NCI-H524 treated with DMSO at 0.1 percent for 48 hours (cell line): ENCODE measurements around the gene SMIM23.
"Not testable (repeated sequence)": the region's sequence is repeated elsewhere in the genome, so short reads cannot be mapped to it uniquely, and the experiment has no call there.

Experiments used
- DNase-seq: peaks from one replicate; lab custom pipeline; 2025; lab: John Stamatoyannopoulos, UW

The SMIM23 gene

DNA sequence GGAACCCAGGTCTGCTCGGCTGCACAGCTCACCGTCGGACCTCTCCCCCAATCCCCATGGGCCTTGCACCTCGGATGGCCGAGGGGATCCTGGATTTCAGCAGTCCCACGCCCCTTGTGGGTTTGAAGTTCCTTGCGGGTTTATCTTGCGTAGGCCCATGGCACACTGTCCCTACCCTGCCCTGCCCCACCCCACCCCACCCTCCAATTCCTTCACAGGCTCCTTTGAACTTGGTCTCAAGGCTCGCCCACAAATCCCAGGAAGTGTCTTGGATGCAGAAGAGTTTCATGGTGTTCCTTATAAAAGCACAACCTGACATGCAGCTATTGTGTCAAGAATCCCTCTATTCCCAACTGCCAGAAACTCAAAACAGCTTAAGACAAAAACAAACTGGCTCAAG lies 11.2 kb upstream of the SMIM23 start:
- no peak for DNase-seq

DNA sequence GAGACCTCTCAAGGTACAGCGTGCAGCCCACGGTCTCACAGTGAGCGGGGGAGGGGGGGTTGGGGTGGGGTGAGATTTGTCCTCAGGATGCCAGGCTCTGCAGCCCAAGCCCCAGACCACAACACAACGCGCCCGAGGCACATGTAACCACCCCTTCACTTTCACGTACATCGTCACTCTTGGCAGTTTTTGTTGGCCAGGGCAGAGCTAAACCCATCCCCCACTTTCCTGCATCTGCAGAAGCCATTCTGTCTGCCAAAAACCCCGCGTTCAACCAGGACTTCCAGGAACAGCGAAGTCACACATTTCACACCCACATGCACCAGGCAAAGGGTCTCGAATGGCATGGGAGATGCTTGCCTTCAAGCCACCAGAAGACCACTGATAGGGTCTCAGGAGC lies 9.4 kb upstream of the SMIM23 start:
- no peak for DNase-seq

GRCh38 chr5:171776770-171777759 lies 8.6 kb upstream of the SMIM23 start:
- no peak for DNase-seq

DNA sequence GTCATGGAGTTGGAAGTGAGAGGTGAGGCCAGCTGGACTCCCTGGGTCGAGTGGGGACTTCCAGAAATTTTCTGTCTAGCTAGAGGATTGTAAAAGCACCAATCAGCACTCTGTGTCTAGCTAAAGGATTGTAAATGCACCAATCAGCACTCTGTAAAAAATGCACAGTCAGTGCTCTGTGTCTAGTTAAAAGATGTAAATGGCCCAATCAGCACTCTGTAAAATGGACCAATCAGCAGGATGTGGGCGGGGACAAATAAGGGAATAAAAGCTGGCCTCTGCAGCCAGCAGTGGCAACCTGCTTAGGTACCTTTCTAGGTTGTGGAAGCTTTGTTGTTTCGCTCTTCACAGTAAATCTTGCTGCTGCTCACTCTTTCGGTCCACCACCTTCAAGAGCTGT lies 3.9 kb upstream of the SMIM23 start:
- DNase-seq = not testable (repeated sequence)

DNA sequence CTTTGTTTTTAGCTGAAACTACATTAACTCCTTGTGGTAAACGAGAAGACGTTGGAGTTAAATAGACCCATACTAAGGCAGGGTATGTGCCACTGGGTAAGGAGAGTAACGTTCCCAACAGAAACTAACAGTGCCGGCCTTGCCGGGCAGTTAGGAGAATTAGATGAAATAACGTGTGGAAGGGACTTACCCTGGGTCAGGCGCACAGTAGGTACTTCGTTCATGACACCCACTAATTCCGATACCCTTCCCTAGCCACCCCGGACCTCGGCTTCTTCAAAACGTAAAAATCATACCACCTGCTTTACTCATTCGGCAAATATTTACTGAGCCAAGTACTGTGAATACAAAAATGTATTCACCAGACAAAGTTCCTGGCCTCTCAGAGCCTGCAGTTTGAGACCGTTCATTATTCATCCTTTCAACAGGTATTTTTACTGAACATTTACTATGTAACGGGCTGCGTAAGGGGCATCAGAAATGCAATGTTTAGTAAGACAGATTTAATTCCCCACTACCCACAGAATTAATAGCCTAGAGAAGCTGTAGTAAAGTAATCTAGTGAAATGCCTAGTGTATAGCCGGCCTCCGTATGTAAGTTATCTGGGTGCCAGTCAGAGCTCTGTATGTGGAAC lies 3.2 kb upstream of the SMIM23 start:
- no peak for DNase-seq

DNA sequence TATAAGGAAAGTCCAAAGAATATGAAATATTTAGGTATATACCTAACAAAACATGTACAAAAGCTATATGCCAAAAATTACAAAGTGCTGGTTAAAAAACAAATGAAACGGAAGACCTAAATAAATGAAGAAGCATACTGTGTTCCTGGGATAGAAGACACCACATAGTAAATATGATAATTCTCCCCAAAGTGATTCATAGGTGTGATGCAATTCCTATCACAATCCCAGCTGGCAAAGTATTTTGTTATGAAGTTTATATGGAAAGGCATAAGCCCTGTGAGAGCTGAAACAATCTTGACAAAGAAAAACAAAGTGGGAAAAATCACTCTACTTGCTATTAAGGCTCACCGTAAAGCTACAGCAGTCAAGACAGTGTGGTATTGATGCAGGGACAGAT lies 2.6 kb upstream of the SMIM23 start:
- no peak for DNase-seq

GRCh38 chr5:171789353-171789752 lies 3.7 kb downstream of the SMIM23 start:
- DNase-seq = no peak

- DNase-seq = no peak
These were observed 4.8 kb downstream of the SMIM23 start for GRCh38 chr5:171790408-171790807.

DNA sequence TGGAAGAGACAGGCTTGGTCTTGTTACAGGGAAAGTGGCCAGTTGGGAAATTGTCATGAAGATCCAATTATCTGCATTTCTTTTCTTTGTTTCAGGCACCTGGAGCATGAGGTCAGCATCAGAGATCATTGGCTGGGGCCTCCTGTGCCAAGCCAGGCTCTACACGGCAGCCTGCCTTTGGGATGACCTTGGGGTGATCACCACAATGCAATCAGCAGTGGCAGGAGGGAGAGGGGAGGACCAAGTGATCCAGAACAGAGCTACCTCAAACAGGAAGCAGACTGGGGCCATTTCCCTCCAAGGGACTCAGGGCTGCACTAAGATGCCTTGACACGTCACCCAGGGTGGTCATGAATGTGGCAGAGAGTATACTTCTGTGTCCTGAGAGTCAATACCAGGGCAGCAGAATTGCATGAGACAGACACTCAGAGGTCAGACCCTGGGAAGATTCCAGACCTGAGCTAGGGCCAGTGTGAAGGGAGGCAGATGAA lies 8.9 kb downstream of the SMIM23 start:
- DNase-seq = no peak

- no peak for DNase-seq
These were observed 9.8 kb downstream of the SMIM23 start for GRCh38 chr5:171795381-171795780.

GRCh38 chr5:171796436-171796835 lies 10.8 kb downstream of the SMIM23 start:
- DNase-seq = no peak

- DNase-seq = no peak
These were observed 11.9 kb downstream of the SMIM23 start for GRCh38 chr5:171797543-171797942.

- DNase-seq = no peak
These were observed 12.8 kb downstream of the SMIM23 start for GRCh38 chr5:171798418-171798817.

- no peak for DNase-seq
These were observed 16.2 kb downstream of the SMIM23 start for GRCh38 chr5:171801839-171802238.

DNA sequence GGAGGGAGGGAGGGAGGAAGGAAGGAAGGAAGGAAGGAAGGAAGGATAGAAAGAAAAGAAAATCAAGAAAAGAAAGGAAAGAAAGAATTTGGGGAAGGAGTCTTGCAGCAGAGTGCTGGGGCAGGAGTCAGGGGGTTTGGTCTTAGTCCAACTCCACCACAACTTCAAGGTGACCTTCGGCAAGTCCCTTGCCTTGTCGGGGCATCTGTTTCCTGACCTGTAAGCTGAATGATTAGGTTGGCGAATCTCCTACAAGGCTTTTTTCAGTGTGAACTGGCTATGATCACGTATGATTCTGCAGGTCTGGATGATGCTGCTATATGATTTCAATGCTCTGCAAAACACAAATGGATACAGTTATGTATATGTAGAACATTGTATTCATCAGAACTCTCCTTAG lies 20.1 kb downstream of the SMIM23 start:
- DNase-seq = no peak

DNA sequence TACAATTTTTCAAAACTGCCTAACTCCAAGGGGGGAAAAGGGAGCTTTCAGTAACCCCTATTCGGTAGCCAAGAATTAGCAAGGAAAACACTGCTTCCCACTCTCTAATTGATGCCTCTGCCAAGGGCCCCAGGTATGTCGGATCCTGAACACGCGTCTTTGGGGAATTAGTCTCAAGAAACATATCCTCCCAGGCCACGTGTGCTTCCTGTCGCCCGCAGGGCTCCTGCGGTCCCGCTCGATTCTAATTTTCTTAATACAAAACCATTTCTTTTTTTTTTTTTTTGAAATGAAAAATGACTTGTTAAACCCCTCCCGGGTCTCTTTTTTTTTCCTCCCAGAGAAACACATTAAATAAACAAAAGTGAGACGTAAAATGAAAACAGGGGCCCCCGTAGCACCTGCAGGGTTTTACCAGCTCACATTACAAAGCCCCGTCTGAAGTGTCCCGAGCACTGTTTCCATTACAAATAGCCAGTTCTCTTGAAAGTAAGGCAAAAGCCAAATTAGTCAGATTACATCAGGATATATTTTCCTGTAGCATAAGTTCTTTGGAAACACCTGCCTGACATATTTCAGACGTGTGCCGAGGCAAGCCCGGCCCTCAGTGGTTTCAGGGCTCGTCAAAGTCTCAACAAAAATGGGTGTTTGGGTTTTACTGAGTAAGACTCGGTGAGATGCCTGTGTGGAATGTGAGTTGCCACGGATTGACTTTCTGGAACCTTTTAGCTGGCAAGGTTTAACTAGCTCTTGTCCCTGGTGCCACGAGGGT lies 21.5 kb downstream of the SMIM23 start:
- no peak for DNase-seq

GRCh38 chr5:171808453-171808852 lies 22.8 kb downstream of the SMIM23 start:
- no peak for DNase-seq

- no peak for DNase-seq
These were observed 23.3 kb downstream of the SMIM23 start for GRCh38 chr5:171808951-171809350.

- DNase-seq = no peak
These were observed 24.6 kb downstream of the SMIM23 start for GRCh38 chr5:171810227-171810626.

DNA sequence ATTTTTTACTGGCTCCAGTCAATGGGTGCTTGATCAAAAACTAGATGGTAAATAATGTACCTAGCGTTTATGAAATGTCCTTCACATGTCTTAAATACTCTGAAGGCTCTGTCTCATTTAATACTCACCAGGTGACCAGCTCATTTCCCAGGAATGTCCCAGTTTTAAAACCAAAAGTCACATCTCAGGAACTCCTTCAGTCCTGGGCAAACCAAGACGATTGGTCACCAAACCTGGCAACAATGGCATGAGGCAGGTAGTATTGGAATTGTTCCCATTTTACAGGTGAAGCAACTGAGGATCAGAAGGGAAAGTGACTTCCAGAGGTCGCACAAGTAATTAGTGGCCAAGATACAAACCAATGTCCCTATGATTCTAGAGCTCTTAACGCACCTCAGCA lies 27.7 kb downstream of the SMIM23 start:
- DNase-seq = no peak

- no peak for DNase-seq
These were observed 28.3 kb downstream of the SMIM23 start for GRCh38 chr5:171813813-171814490.

DNA sequence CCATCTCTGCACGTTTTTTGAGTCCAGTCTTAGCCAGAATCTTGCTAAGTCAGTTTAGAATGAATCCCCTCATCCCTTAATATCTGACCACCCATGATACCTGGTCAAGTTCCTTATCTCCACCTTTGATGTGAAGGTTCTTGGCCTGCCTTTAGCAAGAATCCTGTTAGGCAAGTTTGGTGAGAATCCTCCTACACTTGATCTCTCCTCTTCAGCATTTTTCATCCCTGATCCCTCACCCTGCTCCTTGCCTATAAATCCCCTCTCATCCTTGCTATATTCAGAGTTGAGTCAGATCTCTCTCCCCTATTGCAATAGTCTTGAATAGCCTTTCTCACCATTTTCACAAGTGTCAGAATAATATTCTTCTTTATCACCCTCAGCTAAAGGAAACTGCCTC lies 31.0 kb downstream of the SMIM23 start:
- no peak for DNase-seq
